ENCODE results near the gene HSPA1L. TPM values are rescaled to one million over a fixed set of nuclear protein-coding genes. Genes with fewer than 3 reads are reported as not detected.

The HSPA1L gene
- total RNA-seq, 2 donors from 2014 or later = 2.9 to 3.1 TPM

DNA sequence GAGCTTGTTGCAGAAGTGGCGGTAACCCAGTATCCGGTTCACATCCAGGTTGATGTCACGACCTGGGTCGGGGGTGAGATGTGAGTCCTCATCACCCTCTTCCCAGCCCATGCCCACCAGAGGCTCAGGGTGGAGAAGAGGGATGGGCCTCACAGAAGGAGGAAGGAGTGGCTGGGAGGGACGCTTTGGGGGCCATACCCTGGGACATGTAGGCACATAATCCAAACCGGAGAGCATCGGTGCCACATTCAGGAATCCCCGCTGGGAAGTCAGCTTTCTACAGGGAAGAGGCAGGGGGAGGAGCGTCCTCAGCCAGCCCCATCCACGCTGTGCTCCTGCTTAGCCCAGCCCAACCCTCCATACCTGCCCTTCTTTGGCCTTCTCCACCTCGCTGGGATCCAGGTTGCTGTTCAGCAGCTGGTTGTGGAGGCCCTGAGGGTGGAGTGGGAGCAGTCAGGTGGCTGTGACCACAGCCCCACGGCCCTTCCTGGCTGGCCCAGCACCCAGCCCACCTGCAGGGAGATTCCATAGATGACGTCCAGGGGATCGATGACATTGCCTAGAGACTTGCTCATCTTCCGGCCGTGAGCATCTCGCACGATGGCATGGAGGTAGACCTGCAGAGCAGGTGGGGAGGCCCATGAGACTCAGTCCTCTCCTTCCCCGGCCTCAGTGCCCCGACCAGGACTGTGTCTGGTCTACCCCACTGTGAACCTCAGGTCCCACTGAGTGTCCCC lies 34.4 kb downstream of the HSPA1L start:
- Mint-ChIP-seq H3K4me1 (ENCODE audit: low read depth) (peaks cover 20% of the 10 kb centered on the region), H3K36me3 (ENCODE audit: insufficient read depth in 2 of 2) (peaks cover 2 to 11% of the 10 kb centered on the region in 2 donors), H3K9me3 (no peaks in the 10 kb centered on the region), H3K27me3 (ENCODE audit: low read depth) (no peaks in the 10 kb centered on the region), H3K4me3 (no peak overlapping the region), H3K27ac (no peak overlapping the region)
- DNase-seq = no peak
- no peak for ATAC-seq (replicated peaks in 1 of 2)

DNA sequence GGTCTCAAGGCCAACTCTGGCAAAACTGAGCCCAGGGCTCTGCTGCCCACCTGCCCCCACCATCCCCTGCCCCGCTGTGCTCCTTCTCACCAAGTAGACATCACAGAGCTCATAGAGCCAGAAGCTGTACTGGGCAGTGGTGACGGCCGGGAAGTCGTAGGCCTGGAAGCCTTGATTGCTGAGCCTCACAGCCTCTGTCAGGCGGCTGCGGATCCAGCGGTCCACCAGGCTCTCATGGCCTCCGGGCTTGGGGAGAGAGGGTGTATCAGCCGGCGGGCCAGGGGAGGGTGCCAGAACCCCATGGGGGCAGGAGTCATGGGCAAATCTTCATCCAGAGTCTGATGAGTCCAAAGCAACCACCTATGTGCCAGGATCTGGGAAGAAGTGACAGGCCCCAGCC lies 35.2 kb downstream of the HSPA1L start:
- peaks cover 24% of the 10 kb centered on the region for H3K4me1 Mint-ChIP-seq (ENCODE audit: low read depth)
- H3K27me3 Mint-ChIP-seq (ENCODE audit: low read depth) = no peaks in the 10 kb centered on the region
- no peak for ATAC-seq (replicated peaks in 1 of 2)
- H3K4me3 Mint-ChIP-seq = no peak overlapping the region
- H3K27ac Mint-ChIP-seq = no peak overlapping the region
- DNase-seq = no peak
- peaks cover 2 to 11% of the 10 kb centered on the region in 2 donors for H3K36me3 Mint-ChIP-seq (ENCODE audit: insufficient read depth in 2 of 2)
- H3K9me3 Mint-ChIP-seq = no peaks in the 10 kb centered on the region

- DNase-seq (no peak), ATAC-seq (replicated peaks in 1 of 2) (no peak)
- no peak overlapping the region for H3K27ac Mint-ChIP-seq
- H3K4me1 Mint-ChIP-seq (ENCODE audit: low read depth) = peaks cover 25% of the 10 kb centered on the region
- no peak overlapping the region for H3K4me3 Mint-ChIP-seq
- peaks cover 0 to 11% of the 10 kb centered on the region in 2 donors for H3K36me3 Mint-ChIP-seq (ENCODE audit: insufficient read depth in 2 of 2)
- no peaks in the 10 kb centered on the region for H3K27me3 Mint-ChIP-seq (ENCODE audit: low read depth)
- no peaks in the 10 kb centered on the region for H3K9me3 Mint-ChIP-seq
These were observed 35.8 kb downstream of the HSPA1L start for GRCh38 chr6:31778999-31779885.

GRCh38 chr6:31778193-31778592 lies 36.9 kb downstream of the HSPA1L start:
- no peaks in the 10 kb centered on the region for H3K27me3 Mint-ChIP-seq (ENCODE audit: low read depth)
- no peak for ATAC-seq (replicated peaks in 1 of 2)
- no peaks in the 10 kb centered on the region for H3K9me3 Mint-ChIP-seq
- peaks cover 0 to 7% of the 10 kb centered on the region in 2 donors for H3K36me3 Mint-ChIP-seq (ENCODE audit: insufficient read depth in 2 of 2)
- peaks cover 33% of the 10 kb centered on the region for H3K4me1 Mint-ChIP-seq (ENCODE audit: low read depth)
- no peak overlapping the region for H3K27ac Mint-ChIP-seq
- H3K4me3 Mint-ChIP-seq = no peak overlapping the region
- DNase-seq = no peak

DNA sequence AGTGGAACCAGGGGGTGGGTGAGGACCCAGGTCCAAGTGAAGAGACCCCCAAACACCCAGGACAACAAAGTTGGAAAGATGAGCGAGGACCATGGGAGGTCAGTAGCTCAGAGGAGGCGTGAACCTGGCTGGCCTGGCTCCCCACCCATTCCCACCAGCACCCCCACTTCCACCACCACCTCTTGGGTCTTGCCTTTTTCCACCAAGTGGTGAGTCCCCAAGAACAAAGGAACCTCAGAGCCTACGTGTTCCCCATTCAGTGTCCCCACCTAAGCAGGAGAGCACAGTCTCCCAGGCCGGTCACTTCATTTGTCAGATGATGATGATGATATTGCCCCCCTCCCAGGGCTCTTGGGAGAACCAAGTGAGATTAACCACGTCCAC lies 37.4 kb downstream of the HSPA1L start:
- DNase-seq (no peak), ATAC-seq (replicated peaks in 1 of 2) (no peak)
- H3K27ac Mint-ChIP-seq = no peak overlapping the region
- H3K9me3 Mint-ChIP-seq = no peaks in the 10 kb centered on the region
- H3K36me3 Mint-ChIP-seq (ENCODE audit: insufficient read depth in 2 of 2) = peaks cover 0 to 3% of the 10 kb centered on the region in 2 donors
- H3K4me1 Mint-ChIP-seq (ENCODE audit: low read depth) = peaks cover 38% of the 10 kb centered on the region
- no peaks in the 10 kb centered on the region for H3K27me3 Mint-ChIP-seq (ENCODE audit: low read depth)
- no peak overlapping the region for H3K4me3 Mint-ChIP-seq

DNA sequence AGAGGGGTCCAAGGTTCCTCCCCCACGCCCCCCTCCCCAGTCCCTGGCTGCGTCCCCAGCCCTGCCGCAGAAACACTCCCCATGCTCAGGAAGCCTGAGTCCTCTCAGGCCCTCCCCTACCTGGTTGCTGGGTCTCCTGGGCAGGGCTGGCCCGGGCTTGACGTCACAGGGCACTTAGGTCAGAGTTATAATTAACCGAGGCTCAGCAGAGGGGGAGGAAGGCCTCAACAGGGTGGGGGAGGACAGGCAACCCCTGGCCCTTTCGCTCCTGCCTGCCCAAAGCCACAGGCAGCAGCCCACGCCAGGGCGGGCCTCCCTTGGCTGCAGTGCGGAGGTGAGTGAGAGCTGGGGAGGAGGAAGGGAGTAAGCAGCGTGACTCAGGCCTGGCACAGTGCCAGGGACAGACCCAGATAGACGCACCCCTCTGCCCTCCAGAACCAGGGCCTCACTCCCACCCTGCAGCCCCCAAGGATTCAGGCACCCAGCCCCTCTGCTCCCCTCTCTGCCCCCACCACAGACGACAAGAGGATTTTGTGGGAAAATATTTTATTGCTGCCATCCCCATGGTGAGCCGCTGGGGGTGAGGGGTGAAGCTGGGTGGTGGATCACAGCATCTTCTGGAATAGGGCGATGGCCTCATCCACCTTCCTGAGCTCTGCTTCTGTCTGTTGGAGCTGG lies 38.0 kb downstream of the HSPA1L start, which contains the start of gene VWA7:
Gene VWA7, minus strand, starts transcription at position 340 of the 678 bp plus-strand sequence. CDS start 549 bp downstream, outside the sequence.
- DNase-seq (peak; percentile 85 to 87), ATAC-seq (replicated peaks in 1 of 2) (peak; percentile 95)
- H3K27ac Mint-ChIP-seq = peak within 1 kb of the TSS; percentile 85
- peaks cover 43% of the 10 kb centered on the region for H3K4me1 Mint-ChIP-seq (ENCODE audit: low read depth)
- peaks cover 0 to 3% of the 10 kb centered on the region in 2 donors for H3K36me3 Mint-ChIP-seq (ENCODE audit: insufficient read depth in 2 of 2)
- peak within 1 kb of the TSS; percentile 64 for H3K4me3 Mint-ChIP-seq
- H3K27me3 Mint-ChIP-seq (ENCODE audit: low read depth) = no peaks in the 10 kb centered on the region
- H3K9me3 Mint-ChIP-seq = no peaks in the 10 kb centered on the region

DNA sequence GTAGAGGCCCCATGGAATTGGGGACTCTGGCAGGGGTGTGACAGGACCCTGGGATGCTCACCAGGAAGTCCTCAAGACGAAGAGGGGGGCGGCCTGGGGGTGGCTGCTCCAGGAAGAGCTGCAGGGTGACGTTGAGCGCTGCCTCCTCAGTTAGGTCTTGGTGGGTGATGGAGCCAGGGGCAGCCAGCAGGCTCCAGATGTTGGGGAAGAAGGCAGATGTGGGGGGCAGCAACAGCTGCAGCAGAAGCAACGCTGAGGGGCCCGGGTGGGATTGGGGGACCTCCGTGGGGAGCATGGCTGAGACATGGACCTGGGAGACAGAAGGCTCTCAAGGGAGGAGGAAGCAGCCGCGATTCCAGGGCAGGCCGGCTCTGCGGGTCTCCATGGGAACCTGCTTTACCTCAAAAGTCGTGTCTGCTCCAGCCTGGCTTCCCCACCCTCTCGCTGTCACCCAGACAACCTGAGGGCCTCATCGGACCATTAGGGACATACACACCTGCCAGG lies 38.5 kb downstream of the HSPA1L start:
- peaks cover 0 to 3% of the 10 kb centered on the region in 2 donors for H3K36me3 Mint-ChIP-seq (ENCODE audit: insufficient read depth in 2 of 2)
- H3K4me1 Mint-ChIP-seq (ENCODE audit: low read depth) = peaks cover 48% of the 10 kb centered on the region
- H3K9me3 Mint-ChIP-seq = no peaks in the 10 kb centered on the region
- H3K4me3 Mint-ChIP-seq = peak overlapping the region; percentile 11 to 64
- H3K27ac Mint-ChIP-seq = peak overlapping the region; percentile 85
- no peaks in the 10 kb centered on the region for H3K27me3 Mint-ChIP-seq (ENCODE audit: low read depth)
- no peak for DNase-seq
- ATAC-seq (replicated peaks in 1 of 2) = no peak

- H3K9me3 Mint-ChIP-seq = no peaks in the 10 kb centered on the region
- ATAC-seq (replicated peaks in 1 of 2) (no peak), DNase-seq (no peak)
- H3K4me3 Mint-ChIP-seq = peak overlapping the region; percentile 11 to 64
- H3K27ac Mint-ChIP-seq = peak overlapping the region; percentile 85
- no peaks in the 10 kb centered on the region for H3K36me3 Mint-ChIP-seq (ENCODE audit: insufficient read depth in 2 of 2)
- H3K4me1 Mint-ChIP-seq (ENCODE audit: low read depth) = peaks cover 53% of the 10 kb centered on the region
- no peaks in the 10 kb centered on the region for H3K27me3 Mint-ChIP-seq (ENCODE audit: low read depth)
These were observed 39.2 kb downstream of the HSPA1L start for GRCh38 chr6:31775633-31776484.

DNA sequence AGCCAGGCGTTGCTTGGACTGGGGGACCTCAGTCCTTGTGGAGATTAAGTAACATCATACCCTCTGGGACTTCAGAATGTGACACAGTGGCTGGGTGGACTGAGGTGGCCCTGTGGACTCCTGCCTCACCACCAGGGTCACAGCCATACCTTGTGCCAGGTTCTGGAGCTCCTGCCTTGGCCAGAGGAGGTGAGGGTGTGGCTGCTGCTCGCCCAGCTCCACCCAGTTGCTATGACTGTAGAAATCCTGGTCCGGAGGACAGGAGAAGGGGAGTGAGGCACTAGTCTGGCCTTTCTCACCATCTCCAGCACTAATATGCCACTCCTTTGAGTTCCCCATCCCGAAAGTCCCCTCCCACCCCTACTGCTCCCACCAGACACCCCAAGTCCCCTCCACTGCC lies 39.9 kb downstream of the HSPA1L start:
- no peaks in the 10 kb centered on the region for H3K9me3 Mint-ChIP-seq
- no peaks in the 10 kb centered on the region for H3K27me3 Mint-ChIP-seq (ENCODE audit: low read depth)
- no peak overlapping the region for H3K27ac Mint-ChIP-seq
- no peak overlapping the region for H3K4me3 Mint-ChIP-seq
- H3K36me3 Mint-ChIP-seq (ENCODE audit: insufficient read depth in 2 of 2) = no peaks in the 10 kb centered on the region
- peaks cover 53% of the 10 kb centered on the region for H3K4me1 Mint-ChIP-seq (ENCODE audit: low read depth)
- no peak for ATAC-seq (replicated peaks in 1 of 2)
- no peak for DNase-seq

- ATAC-seq (replicated peaks in 1 of 2) = no peak
- Mint-ChIP-seq H3K27me3 (ENCODE audit: low read depth) (no peaks in the 10 kb centered on the region), H3K4me1 (ENCODE audit: low read depth) (peaks cover 51% of the 10 kb centered on the region), H3K36me3 (ENCODE audit: insufficient read depth in 2 of 2) (no peaks in the 10 kb centered on the region), H3K9me3 (no peaks in the 10 kb centered on the region), H3K4me3 (no peak overlapping the region), H3K27ac (no peak overlapping the region)
- DNase-seq = no peak
These were observed 43.1 kb downstream of the HSPA1L start for GRCh38 chr6:31771992-31772358.

DNA sequence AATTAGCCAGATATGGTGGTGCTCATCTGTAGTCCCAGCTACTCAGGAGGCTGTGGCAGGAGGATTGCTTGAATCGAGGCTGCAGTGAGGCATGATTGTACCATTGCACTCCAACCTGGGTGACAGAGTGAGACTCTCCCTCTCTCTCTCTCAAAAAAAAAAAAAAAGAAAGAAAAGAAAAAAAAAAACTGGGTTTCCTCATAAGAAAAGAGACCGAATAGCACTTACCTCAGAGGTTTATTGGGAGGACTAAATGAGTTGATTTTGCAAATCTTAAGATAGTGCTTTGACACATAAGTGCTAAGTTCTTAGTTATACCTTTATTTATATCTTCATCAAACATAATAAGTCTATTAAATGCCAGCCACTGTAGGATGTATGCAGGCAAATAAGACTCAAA lies 44.2 kb downstream of the HSPA1L start:
- Mint-ChIP-seq H3K4me1 (ENCODE audit: low read depth) (peaks cover 42% of the 10 kb centered on the region), H3K36me3 (ENCODE audit: insufficient read depth in 2 of 2) (no peaks in the 10 kb centered on the region), H3K27ac (no peak overlapping the region), H3K27me3 (ENCODE audit: low read depth) (no peaks in the 10 kb centered on the region), H3K4me3 (no peak overlapping the region), H3K9me3 (no peaks in the 10 kb centered on the region)
- no peak for ATAC-seq (replicated peaks in 1 of 2)
- no peak for DNase-seq

- peaks cover 0 to 2% of the 10 kb centered on the region in 2 donors for H3K36me3 Mint-ChIP-seq (ENCODE audit: insufficient read depth in 2 of 2)
- no peaks in the 10 kb centered on the region for H3K9me3 Mint-ChIP-seq
- H3K27ac Mint-ChIP-seq = no peak overlapping the region
- no peak overlapping the region for H3K4me3 Mint-ChIP-seq
- peak; percentile 85 to 90 for DNase-seq
- H3K4me1 Mint-ChIP-seq (ENCODE audit: low read depth) = peaks cover 42% of the 10 kb centered on the region
- no peaks in the 10 kb centered on the region for H3K27me3 Mint-ChIP-seq (ENCODE audit: low read depth)
- peak; percentile 84 to 85 for ATAC-seq (replicated peaks in 1 of 2)
These were observed 45.3 kb downstream of the HSPA1L start for GRCh38 chr6:31769684-31770371.

Measured in activated T-cell treated with anti-CD3 and anti-CD28 coated beads, Interleukin-2, amount 50 U/mL, for 72 hours (primary cell).